Endothelial cell (in vitro differentiated cells): ENCODE data around the gene NOC4L. TPM values are rescaled to one million over a fixed set of nuclear protein-coding genes. Genes with fewer than 3 reads are reported as not detected.

Experiments
- DNase-seq: peaks from one replicate; pipeline ENCODE4 v3.0.0; 2021; ENCODE audit warnings: low spot score
- H3K27ac Mint-ChIP-seq: one replicate; pipeline ENCODE4 v1.8.0; 2021; ENCODE audit warnings: mixed read lengths, inconsistent platforms; ENCODE audit not compliant: unreplicated experiment
- H3K27me3 Mint-ChIP-seq: one replicate; pipeline ENCODE4 v1.8.0; 2021; ENCODE audit warnings: mild to moderate bottlenecking, moderate library complexity, mixed read lengths, inconsistent platforms; ENCODE audit not compliant: unreplicated experiment
- H3K36me3 Mint-ChIP-seq: one replicate; pipeline ENCODE4 v1.8.0; 2021; ENCODE audit warnings: mild to moderate bottlenecking, low read depth, mixed read lengths, inconsistent platforms; ENCODE audit not compliant: unreplicated experiment
- H3K4me1 Mint-ChIP-seq: one replicate; pipeline ENCODE4 v1.8.0; 2021; ENCODE audit warnings: mild to moderate bottlenecking, mixed read lengths, inconsistent platforms; ENCODE audit not compliant: unreplicated experiment
- H3K4me3 Mint-ChIP-seq: one replicate; pipeline ENCODE4 v1.8.0; 2021; ENCODE audit warnings: mild to moderate bottlenecking, mixed read lengths, inconsistent platforms; ENCODE audit not compliant: unreplicated experiment
- H3K9me3 Mint-ChIP-seq: one replicate; pipeline ENCODE4 v1.8.0; 2021; ENCODE audit warnings: mixed read lengths, inconsistent platforms; ENCODE audit not compliant: unreplicated experiment
- CTCF ChIP-seq: fragments of 200-600 bp; sonication (generic); IDR thresholded peaks from one replicate; pipeline ENCODE4 v1.5.0; 2021; ENCODE audit warnings: antibody characterized with exemption; ENCODE audit not compliant: unreplicated experiment
- total RNA-seq: library from RNA; stranded (reverse); fragmentation: NEBNext Ultra II Directional; extraction: Animal tissue kit (Norgen Biotek cat#: 25700); gene quantifications from one replicate; pipeline ENCODE4 v1.2.1, GENCODE V29; 2021; ENCODE audit not compliant: unreplicated experiment

NOC4L gene
- total RNA-seq, 1 donor from 2014 or later = 18.2 TPM

- TF ChIP-seq CTCF = no peak
- Mint-ChIP-seq H3K27ac (no peak overlapping the region), H3K27me3 (peaks cover 8% of the 10 kb centered on the region), H3K4me3 (no peak overlapping the region), H3K4me1 (no peaks in the 10 kb centered on the region), H3K9me3 (no peaks in the 10 kb centered on the region), H3K36me3 (peaks cover 5% of the 10 kb centered on the region)
- DNase-seq = no peak
Observed at GRCh38 chr12:132161036-132161781, 17.0 kb downstream of the NOC4L start.

GRCh38 chr12:132161796-132162507 is 17.7 kb downstream of the NOC4L start:
- DNase-seq = no peak
- Mint-ChIP-seq H3K27me3 (peaks cover 9% of the 10 kb centered on the region), H3K9me3 (no peaks in the 10 kb centered on the region), H3K36me3 (peaks cover 5% of the 10 kb centered on the region), H3K4me1 (no peaks in the 10 kb centered on the region), H3K27ac (no peak overlapping the region), H3K4me3 (no peak overlapping the region)
- no peak for TF ChIP-seq CTCF

GRCh38 chr12:132162508-132163031 is 18.3 kb downstream of the NOC4L start:
- no peaks in the 10 kb centered on the region for H3K4me1 Mint-ChIP-seq
- no peaks in the 10 kb centered on the region for H3K9me3 Mint-ChIP-seq
- H3K4me3 Mint-ChIP-seq = no peak overlapping the region
- no peak for TF ChIP-seq CTCF
- H3K27me3 Mint-ChIP-seq = peaks cover 10% of the 10 kb centered on the region
- H3K27ac Mint-ChIP-seq = no peak overlapping the region
- DNase-seq = no peak
- H3K36me3 Mint-ChIP-seq = peaks cover 5% of the 10 kb centered on the region

GRCh38 chr12:132163041-132163910 is 19.0 kb downstream of the NOC4L start:
- no peak for TF ChIP-seq CTCF
- Mint-ChIP-seq H3K4me3 (no peak overlapping the region), H3K9me3 (no peaks in the 10 kb centered on the region), H3K27ac (no peak overlapping the region), H3K36me3 (peaks cover 5% of the 10 kb centered on the region), H3K27me3 (peaks cover 10% of the 10 kb centered on the region), H3K4me1 (no peaks in the 10 kb centered on the region)
- no peak for DNase-seq
